Activated naive CD4-positive, alpha-beta T cell treated with anti-CD3 and anti-CD28 coated beads for 36 hours (primary cell): ENCODE measurements around the gene WDR5. TPM values are rescaled to one million over a fixed set of nuclear protein-coding genes. Genes with fewer than 3 reads are reported as not detected.

Source experiments
- CTCF ChIA-PET: fragments of 350-600 bp; sonication (Branson Sonifier 250); formaldehyde crosslinking; loops from one replicate; lab custom pipeline; 2021; ENCODE audit warnings: antibody characterized with exemption; lab: Charles Lee
- DNase-seq: peaks from one replicate; pipeline ENCODE4 v3.0.0-alpha.2; 2020
- H3K27ac Mint-ChIP-seq: one replicate; pipeline ENCODE4 v1.8.0; 2021; ENCODE audit warnings: mild to moderate bottlenecking, mixed read lengths
- H3K27me3 Mint-ChIP-seq: one replicate; pipeline ENCODE4 v1.8.0; 2021; ENCODE audit warnings: low read depth, mixed read lengths
- H3K36me3 Mint-ChIP-seq: one replicate; pipeline ENCODE4 v1.8.0; 2021; ENCODE audit warnings: low read depth, mixed read lengths
- H3K4me1 Mint-ChIP-seq: one replicate; pipeline ENCODE4 v1.8.0; 2021; ENCODE audit warnings: low read depth, mixed read lengths
- H3K4me3 Mint-ChIP-seq: one replicate; pipeline ENCODE4 v1.8.0; 2021; ENCODE audit warnings: mild to moderate bottlenecking, moderate library complexity, mixed read lengths
- H3K9me3 Mint-ChIP-seq: one replicate; pipeline ENCODE4 v1.8.0; 2021; ENCODE audit warnings: mixed read lengths
- intact Hi-C: fragments of 100-400 bp; cut with micrococcal nuclease; formaldehyde crosslinking; loops from one replicate; pipeline ENCODE4 v1.15.1; 2023
- total RNA-seq, 2 experiments: library from RNA; stranded (reverse); gene quantifications; one replicate each; pipeline ENCODE4 v1.2.3, GENCODE V29; 2021

Gene WDR5
- total RNA-seq, 2 experiments from 2014 or later = 39.4 to 40.4 TPM

- H3K9me3 Mint-ChIP-seq = no peaks in the 10 kb centered on the region
- no peak for DNase-seq
- peaks cover 3% of the 10 kb centered on the region for H3K27me3 Mint-ChIP-seq
- no peak overlapping the region for H3K27ac Mint-ChIP-seq
- no peaks in the 10 kb centered on the region for H3K36me3 Mint-ChIP-seq
- no peak overlapping the region for H3K4me3 Mint-ChIP-seq
- peaks cover 4% of the 10 kb centered on the region for H3K4me1 Mint-ChIP-seq
- intact Hi-C loops = loop anchor here (10.0 kb wide), 1 partner anchor 476 kb away; no protein-coding TSS in a partner anchor
- CTCF ChIA-PET = interaction anchor here (1.0 to 1.4 kb wide), 3 partner anchors 8 to 264 kb away, joined by 3 to 6 read pairs (median 5); no protein-coding TSS in a partner anchor
Measured at GRCh38 chr9:134178768-134179551, 43.1 kb downstream of the WDR5 start.

- Mint-ChIP-seq H3K4me1 (peaks cover 4% of the 10 kb centered on the region), H3K9me3 (no peaks in the 10 kb centered on the region), H3K36me3 (no peaks in the 10 kb centered on the region), H3K27me3 (peaks cover 3% of the 10 kb centered on the region), H3K27ac (no peak overlapping the region), H3K4me3 (no peak overlapping the region)
- DNase-seq = no peak
- CTCF ChIA-PET = interaction anchor here (1.0 to 1.4 kb wide), 3 partner anchors 9 to 264 kb away, joined by 3 to 6 read pairs (median 5); no protein-coding TSS in a partner anchor
- intact Hi-C loops = loop anchor here (10.0 kb wide), 1 partner anchor 475 kb away; no protein-coding TSS in a partner anchor
Measured at GRCh38 chr9:134179595-134179917, 43.7 kb downstream of the WDR5 start.

GRCh38 chr9:134179918-134180785 lies 44.3 kb downstream of the WDR5 start:
- CTCF ChIA-PET = interaction anchor here (1.0 to 1.4 kb wide), 3 partner anchors 10 to 263 kb away, joined by 3 to 6 read pairs (median 5); no protein-coding TSS in a partner anchor
- intact Hi-C loops = loop anchor here (10.0 kb wide), 1 partner anchor 475 kb away; no protein-coding TSS in a partner anchor
- Mint-ChIP-seq H3K4me3 (no peak overlapping the region), H3K27ac (no peak overlapping the region), H3K4me1 (peaks cover 4% of the 10 kb centered on the region), H3K27me3 (peaks cover 3% of the 10 kb centered on the region), H3K36me3 (no peaks in the 10 kb centered on the region), H3K9me3 (no peaks in the 10 kb centered on the region)
- DNase-seq = no peak

GRCh38 chr9:134180786-134181647 lies 45.1 kb downstream of the WDR5 start:
- intact Hi-C loops = no loop called here
- Mint-ChIP-seq H3K4me1 (peaks cover 11% of the 10 kb centered on the region), H3K9me3 (no peaks in the 10 kb centered on the region), H3K27me3 (peaks cover 3% of the 10 kb centered on the region), H3K36me3 (no peaks in the 10 kb centered on the region), H3K27ac (no peak overlapping the region), H3K4me3 (no peak overlapping the region)
- CTCF ChIA-PET = no interaction called here
- DNase-seq = no peak

DNA sequence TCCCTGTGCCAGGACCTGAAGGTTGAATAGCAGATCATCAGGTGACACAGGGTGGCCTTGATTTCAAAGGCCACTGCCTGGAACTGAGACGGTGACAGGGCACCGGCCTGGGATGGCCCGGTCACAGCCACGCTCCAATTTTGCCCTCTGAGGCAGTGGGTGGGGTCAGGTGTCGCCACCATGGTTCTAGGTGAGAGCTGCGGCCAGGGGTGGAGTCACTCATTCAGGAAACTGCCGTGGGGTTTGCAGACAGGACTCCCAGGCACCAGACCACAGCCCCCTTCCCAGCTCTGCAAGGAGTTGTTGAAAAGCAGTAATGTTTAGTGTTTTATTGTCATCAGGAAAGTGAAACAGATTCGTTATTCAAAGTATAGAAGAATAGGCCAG lies 45.8 kb downstream of the WDR5 start:
- H3K9me3 Mint-ChIP-seq = no peaks in the 10 kb centered on the region
- H3K4me3 Mint-ChIP-seq = no peak overlapping the region
- CTCF ChIA-PET = no interaction called here
- H3K36me3 Mint-ChIP-seq = no peaks in the 10 kb centered on the region
- peaks cover 11% of the 10 kb centered on the region for H3K4me1 Mint-ChIP-seq
- intact Hi-C loops = no loop called here
- H3K27me3 Mint-ChIP-seq = peaks cover 3% of the 10 kb centered on the region
- no peak overlapping the region for H3K27ac Mint-ChIP-seq
- no peak for DNase-seq

GRCh38 chr9:134182554-134183085 lies 46.7 kb downstream of the WDR5 start:
- Mint-ChIP-seq H3K9me3 (no peaks in the 10 kb centered on the region), H3K36me3 (no peaks in the 10 kb centered on the region), H3K4me1 (peaks cover 11% of the 10 kb centered on the region), H3K27ac (no peak overlapping the region), H3K4me3 (no peak overlapping the region), H3K27me3 (peaks cover 3% of the 10 kb centered on the region)
- CTCF ChIA-PET = no interaction called here
- intact Hi-C loops = no loop called here
- DNase-seq = no peak

GRCh38 chr9:134185536-134186011 lies 49.7 kb downstream of the WDR5 start:
- H3K4me3 Mint-ChIP-seq = no peak overlapping the region
- CTCF ChIA-PET = interaction anchor here (0.8 kb wide), 1 partner anchor 10 kb away, joined by 6 read pairs; no protein-coding TSS in a partner anchor
- no peak overlapping the region for H3K27ac Mint-ChIP-seq
- peak; percentile 44 for DNase-seq
- intact Hi-C loops = no loop called here
- no peaks in the 10 kb centered on the region for H3K36me3 Mint-ChIP-seq
- no peaks in the 10 kb centered on the region for H3K27me3 Mint-ChIP-seq
- H3K4me1 Mint-ChIP-seq = peaks cover 11% of the 10 kb centered on the region
- no peaks in the 10 kb centered on the region for H3K9me3 Mint-ChIP-seq

DNA sequence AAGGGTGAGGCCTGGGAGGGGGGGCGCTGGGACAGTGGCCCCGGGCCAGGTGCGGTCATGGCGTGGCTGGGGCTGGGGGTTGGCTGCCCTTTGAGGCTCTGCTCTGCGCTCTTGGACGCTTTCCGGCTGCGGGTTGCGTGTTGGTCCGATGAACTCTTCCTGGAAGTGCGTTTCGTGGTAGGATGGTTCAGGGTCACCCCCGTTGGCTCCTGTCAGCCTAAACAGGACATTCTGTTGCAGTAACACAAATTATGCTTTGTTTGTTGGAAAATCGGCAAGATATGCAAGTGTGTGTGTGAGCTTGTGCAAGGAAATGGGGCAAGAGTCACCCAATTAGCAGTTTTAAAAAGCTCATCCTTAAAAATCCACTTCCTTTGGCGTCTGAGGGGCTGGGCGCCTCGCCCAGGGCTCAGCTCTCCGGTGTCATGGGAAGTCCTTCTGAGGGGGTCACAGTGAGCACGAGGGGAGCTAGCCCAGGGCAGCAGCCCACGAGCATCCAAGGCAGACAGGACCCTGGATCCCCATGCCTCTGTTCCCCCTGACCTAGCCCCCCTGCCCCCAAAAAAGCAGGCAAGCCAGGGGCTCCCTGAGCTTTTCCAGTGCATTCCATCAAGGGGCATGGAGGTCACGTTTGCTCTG lies 50.7 kb downstream of the WDR5 start:
- H3K4me3 Mint-ChIP-seq = no peak overlapping the region
- DNase-seq = no peak
- CTCF ChIA-PET = interaction anchor here (0.9 kb wide), 1 partner anchor 12 kb away, joined by 4 read pairs; no protein-coding TSS in a partner anchor
- intact Hi-C loops = no loop called here
- no peak overlapping the region for H3K27ac Mint-ChIP-seq
- no peaks in the 10 kb centered on the region for H3K9me3 Mint-ChIP-seq
- H3K36me3 Mint-ChIP-seq = no peaks in the 10 kb centered on the region
- H3K4me1 Mint-ChIP-seq = peaks cover 10% of the 10 kb centered on the region
- H3K27me3 Mint-ChIP-seq = no peaks in the 10 kb centered on the region

DNA sequence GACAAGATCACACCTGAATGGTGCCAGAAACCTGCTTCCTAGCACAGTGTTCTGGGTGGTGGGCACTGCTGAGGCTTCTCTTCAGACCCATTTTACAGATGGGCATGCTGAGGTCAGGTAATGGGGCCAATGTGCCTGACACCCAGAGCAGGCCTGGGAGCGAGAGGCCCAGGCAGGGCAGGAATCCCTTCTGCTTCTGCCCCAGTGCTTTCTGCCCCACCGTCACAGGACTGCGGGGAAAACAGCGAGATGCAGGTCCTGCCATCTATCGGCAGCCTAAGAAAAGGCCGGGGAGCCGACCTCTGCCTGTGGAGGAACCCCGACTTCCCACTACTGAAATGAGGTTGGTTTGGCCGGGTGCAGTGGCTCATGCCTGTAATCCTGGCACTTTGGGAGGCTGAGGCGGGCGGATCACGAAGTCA lies 51.2 kb downstream of the WDR5 start:
- CTCF ChIA-PET = interaction anchor here (0.9 kb wide), 1 partner anchor 11 kb away, joined by 4 read pairs; no protein-coding TSS in a partner anchor
- no peak overlapping the region for H3K27ac Mint-ChIP-seq
- H3K4me1 Mint-ChIP-seq = peaks cover 8% of the 10 kb centered on the region
- no peaks in the 10 kb centered on the region for H3K36me3 Mint-ChIP-seq
- H3K4me3 Mint-ChIP-seq = no peak overlapping the region
- intact Hi-C loops = no loop called here
- H3K27me3 Mint-ChIP-seq = no peaks in the 10 kb centered on the region
- no peaks in the 10 kb centered on the region for H3K9me3 Mint-ChIP-seq
- DNase-seq = no peak

DNA sequence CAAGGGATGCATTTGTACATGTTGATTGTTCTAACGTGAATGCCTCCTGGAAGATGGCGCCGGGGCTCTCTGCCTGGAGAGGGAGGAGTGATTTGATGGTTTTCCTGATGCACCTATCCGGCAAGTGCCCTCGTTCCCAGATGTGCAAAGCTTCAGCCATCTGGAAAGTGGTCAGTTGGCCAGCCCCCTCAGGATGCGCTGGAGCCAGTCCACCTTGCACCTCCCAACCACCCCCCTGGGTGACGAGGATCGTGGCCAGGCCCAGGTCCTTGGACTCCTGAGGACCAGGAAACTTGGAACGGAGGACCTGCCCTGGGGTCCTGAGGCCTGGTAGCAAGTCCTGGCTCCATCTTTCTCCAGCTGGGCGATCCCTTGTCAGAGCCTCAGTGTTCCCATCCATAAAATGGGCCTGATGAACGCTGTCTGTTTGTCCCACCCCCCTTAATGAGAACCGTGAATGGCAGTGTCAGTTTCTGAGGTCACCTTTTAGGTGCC lies 52.1 kb downstream of the WDR5 start:
- no peaks in the 10 kb centered on the region for H3K9me3 Mint-ChIP-seq
- H3K27me3 Mint-ChIP-seq = no peaks in the 10 kb centered on the region
- no peaks in the 10 kb centered on the region for H3K36me3 Mint-ChIP-seq
- H3K4me3 Mint-ChIP-seq = no peak overlapping the region
- intact Hi-C loops = no loop called here
- CTCF ChIA-PET = no interaction called here
- no peak for DNase-seq
- peaks cover 8% of the 10 kb centered on the region for H3K4me1 Mint-ChIP-seq
- no peak overlapping the region for H3K27ac Mint-ChIP-seq
